Esophagus muscularis mucosa (tissue), 3 donors: Measurements from ENCODE around the gene GKN2.

Experiments
- CTCF ChIP-seq, 3 experiments: fragments of 200-600 bp in 2 of 3; fragments of 450-650 bp in 1 of 3; sonication (generic) in 2 of 3; IDR thresholded peaks; one replicate each; pipeline ENCODE4 v1.5.1; 2017 to 2019; ENCODE audit warnings: antibody characterized with exemption in 3 of 3, mild to moderate bottlenecking in 2 of 3, moderate library complexity in 1 of 3
- EP300 ChIP-seq: sonication (generic); formaldehyde crosslinking; IDR thresholded peaks from one replicate; pipeline ENCODE4 v1.6.1; 2017; ENCODE audit warnings: antibody characterized with exemption

GRCh38 chr2:68911246-68911645 lies 41.4 kb downstream of the GKN2 start:
- no peak for TF ChIP-seq EP300
- no peak for TF ChIP-seq CTCF (IDR thresholded peaks at IDR 0.05)
